Bronchial epithelial cell (primary cell): ENCODE results near the gene TRPM3. TPM values are rescaled to one million over a fixed set of nuclear protein-coding genes. Genes with fewer than 3 reads are reported as not detected.

Experiments
- DNase-seq: peaks from one replicate; pipeline ENCODE4 v3.0.0-alpha.2; 2010; ENCODE audit warnings: low read depth
- FAIRE-seq: peaks from 2 replicates; lab custom pipeline; 2011; peaks lifted over from hg19 to GRCh38; lab: Jason Lieb, UNC
- H3K27me3 ChIP-seq: 2 replicates; pipeline ENCODE4 v1.5.1; 2011; ENCODE audit warnings: low read length; ENCODE audit not compliant: control insufficient read depth, insufficient read depth
- H3K36me3 ChIP-seq: 2 replicates; pipeline ENCODE4 v1.5.1; 2011; ENCODE audit warnings: low read length; ENCODE audit not compliant: control insufficient read depth, insufficient read depth
- H3K4me3 ChIP-seq: 2 replicates; pipeline ENCODE4 v1.5.1; 2011; ENCODE audit warnings: mild to moderate bottlenecking, low read depth, low read length, control low read depth
- total RNA-seq: library from RNA; depleted of rRNA; stranded (reverse); fragments of >200 nt; gene quantifications from 2 replicates; pipeline ENCODE4 v1.2.1, GENCODE V29; 2014
- TF ChIP-seq, protein P1 (sequence below): IDR thresholded peaks from 2 replicates; pipeline ENCODE4 v1.5.1; 2011; ENCODE audit warnings: mild to moderate bottlenecking, moderate library complexity, low read length, control low read depth, inconsistent platforms; ENCODE audit not compliant: insufficient read depth, severe bottlenecking

TRPM3 gene
- total RNA-seq, 1 donor from 2014 or later: not detected

DNA sequence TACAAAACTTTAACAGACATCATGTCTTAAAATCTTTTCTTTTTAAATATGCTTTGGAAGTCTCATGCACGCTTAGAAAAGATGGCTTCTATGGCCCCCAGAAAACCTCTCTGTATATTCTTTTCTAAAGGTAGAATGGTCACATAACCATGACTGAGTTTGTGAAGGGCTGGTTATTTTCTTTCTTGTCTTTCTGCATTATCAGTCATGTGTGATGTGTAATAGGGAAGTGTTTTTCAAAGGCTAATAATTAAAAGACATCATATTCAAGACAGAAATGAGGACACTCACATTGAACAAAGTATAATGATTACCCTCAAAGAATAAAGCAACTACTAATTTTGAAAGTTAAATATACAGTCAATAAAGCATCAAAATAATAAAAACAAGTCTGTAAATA lies 253.4 kb downstream of the TRPM3 start:
- no peaks in the 10 kb centered on the region for H3K36me3 ChIP-seq
- DNase-seq: no peak
- no peak for FAIRE-seq
- peaks cover 5% of the 10 kb centered on the region for H3K27me3 ChIP-seq
- TF ChIP-seq, protein P1, sequence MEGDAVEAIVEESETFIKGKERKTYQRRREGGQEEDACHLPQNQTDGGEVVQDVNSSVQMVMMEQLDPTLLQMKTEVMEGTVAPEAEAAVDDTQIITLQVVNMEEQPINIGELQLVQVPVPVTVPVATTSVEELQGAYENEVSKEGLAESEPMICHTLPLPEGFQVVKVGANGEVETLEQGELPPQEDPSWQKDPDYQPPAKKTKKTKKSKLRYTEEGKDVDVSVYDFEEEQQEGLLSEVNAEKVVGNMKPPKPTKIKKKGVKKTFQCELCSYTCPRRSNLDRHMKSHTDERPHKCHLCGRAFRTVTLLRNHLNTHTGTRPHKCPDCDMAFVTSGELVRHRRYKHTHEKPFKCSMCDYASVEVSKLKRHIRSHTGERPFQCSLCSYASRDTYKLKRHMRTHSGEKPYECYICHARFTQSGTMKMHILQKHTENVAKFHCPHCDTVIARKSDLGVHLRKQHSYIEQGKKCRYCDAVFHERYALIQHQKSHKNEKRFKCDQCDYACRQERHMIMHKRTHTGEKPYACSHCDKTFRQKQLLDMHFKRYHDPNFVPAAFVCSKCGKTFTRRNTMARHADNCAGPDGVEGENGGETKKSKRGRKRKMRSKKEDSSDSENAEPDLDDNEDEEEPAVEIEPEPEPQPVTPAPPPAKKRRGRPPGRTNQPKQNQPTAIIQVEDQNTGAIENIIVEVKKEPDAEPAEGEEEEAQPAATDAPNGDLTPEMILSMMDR: no peak
- H3K4me3 ChIP-seq: no peak overlapping the region

DNA sequence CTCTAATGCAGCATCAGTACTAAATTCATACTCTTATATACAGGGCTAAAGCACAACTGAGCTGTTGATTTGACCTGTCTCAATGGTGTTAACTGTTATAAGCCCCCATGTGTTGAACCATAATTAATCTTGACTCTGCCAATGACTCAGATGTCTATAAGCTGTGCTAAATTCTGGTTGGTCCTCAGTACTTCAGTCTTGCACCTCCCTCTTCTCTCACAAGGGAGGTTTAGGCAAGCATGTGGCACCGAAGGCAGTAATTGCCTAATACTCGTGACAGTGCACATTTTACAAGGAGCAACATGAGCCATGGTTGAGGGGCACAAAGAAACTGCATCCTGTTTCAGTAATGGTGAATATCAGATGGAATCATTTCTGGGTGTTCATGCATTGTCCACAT lies 255.9 kb downstream of the TRPM3 start:
- no peak for FAIRE-seq
- no peak for DNase-seq

DNA sequence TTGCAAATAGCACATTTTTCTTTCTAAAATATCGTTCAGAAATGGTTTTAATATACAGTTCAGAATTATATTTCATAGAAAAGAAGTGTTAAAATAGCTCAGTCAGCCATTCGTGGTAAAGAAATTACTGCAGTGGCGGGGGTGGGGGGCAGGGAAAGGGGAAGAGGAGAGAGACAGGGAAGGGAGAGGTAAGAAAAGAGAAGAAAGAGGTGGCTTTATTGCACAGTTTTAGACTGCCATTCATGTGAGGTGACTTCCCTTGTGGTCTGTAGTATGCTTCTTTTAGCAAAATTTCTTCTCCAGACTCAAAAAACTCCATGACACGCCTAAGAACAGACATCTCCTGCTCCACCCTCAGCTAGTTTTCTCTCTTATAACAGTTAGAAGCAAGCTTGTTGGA lies 259.6 kb downstream of the TRPM3 start:
- no peaks in the 10 kb centered on the region for H3K36me3 ChIP-seq
- no peak overlapping the region for H3K4me3 ChIP-seq
- TF ChIP-seq, protein P1: no peak
- DNase-seq (no peak), FAIRE-seq (no peak)
- H3K27me3 ChIP-seq: peaks cover 1% of the 10 kb centered on the region

More for the DNA sequence above, 255.9 kb downstream of the TRPM3 start:
- Histone ChIP-seq H3K36me3 (no peaks in the 10 kb centered on the region), H3K27me3 (peaks cover 5% of the 10 kb centered on the region), H3K4me3 (no peak overlapping the region)
- TF ChIP-seq, protein P1: no peak

DNA sequence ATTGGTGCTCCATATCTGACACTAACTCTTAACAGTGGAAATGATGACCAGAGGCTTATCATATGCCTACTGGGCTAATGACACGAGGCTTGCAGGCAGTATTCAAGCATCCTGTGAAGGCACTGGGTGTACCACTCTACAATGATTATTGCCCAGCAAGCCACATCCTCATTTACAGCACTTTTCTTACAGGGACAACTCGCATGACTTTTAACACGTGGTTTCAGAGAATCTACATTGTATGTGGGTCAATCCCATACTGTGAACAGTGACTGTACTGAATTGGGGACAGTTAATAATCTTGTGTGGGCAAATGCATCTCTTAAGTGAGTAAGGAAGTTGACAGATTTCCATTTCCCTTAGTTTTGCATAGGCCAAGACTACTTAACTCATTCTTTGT lies 260.0 kb downstream of the TRPM3 start:
- TF ChIP-seq, protein P1: no peak
- Histone ChIP-seq H3K4me3 (no peak overlapping the region), H3K36me3 (no peaks in the 10 kb centered on the region), H3K27me3 (no peaks in the 10 kb centered on the region)
- no peak for DNase-seq
- no peak for FAIRE-seq

DNA sequence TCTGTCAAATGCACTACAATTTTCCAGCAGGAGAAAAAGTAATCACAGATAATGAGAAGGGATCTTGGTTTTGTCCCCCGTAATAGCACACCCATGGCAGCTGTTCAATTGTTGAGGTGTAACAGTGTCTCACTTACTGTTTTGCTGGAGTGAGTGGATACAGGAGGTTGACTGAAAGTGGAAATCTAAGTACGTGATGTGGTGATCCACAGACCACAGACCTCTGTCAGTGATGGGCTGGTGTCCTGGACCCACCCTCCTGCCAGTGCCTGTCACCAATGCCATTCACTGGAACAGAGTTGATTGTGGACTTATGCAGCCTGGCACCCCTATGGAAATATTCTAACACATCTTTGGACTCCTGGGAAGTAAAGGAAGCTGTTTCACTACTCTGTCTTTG lies 261.7 kb downstream of the TRPM3 start:
- TF ChIP-seq, protein P1: no peak
- no peaks in the 10 kb centered on the region for H3K36me3 ChIP-seq
- no peak for FAIRE-seq

DNA sequence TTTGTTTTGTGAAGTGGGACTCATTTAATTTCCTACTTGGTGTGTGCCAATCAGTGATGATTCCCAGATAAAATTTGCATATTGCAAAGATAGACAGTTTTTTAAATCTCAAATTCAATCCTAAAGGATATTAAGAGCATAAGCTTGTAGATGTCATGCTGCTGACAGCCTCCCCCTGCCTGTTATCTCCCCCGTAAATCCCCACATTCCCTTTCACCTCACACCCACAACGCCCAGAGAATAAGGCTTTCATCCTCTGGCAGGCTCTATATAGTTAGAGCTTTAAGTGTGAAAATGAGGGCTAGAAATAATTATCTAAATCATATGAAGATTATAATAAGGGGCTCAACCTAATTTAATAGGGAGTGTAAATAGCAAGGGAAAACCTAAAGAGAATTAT lies 265.0 kb downstream of the TRPM3 start:
- H3K27me3 ChIP-seq: no peaks in the 10 kb centered on the region
- FAIRE-seq: no peak
- DNase-seq: no peak
- TF ChIP-seq, protein P1: no peak
- H3K36me3 ChIP-seq: no peaks in the 10 kb centered on the region
- H3K4me3 ChIP-seq: no peak overlapping the region

More for the DNA sequence above, 261.7 kb downstream of the TRPM3 start:
- H3K4me3 ChIP-seq: no peak overlapping the region
- no peak for DNase-seq
- H3K27me3 ChIP-seq: no peaks in the 10 kb centered on the region
